HUDEP-2 (cell line): ENCODE measurements around the gene SYNE1.
"Not testable (repeated sequence)": the region's sequence is repeated elsewhere in the genome, so short reads cannot be mapped to it uniquely, and the experiment has no call there.

Experiments used
- DNase-seq, 76 experiments: peaks; one replicate each; lab custom pipeline; 2025; ENCODE audit not compliant: unreplicated experiment in 76 of 76; lab: John Stamatoyannopoulos, UW

SYNE1 gene

DNA sequence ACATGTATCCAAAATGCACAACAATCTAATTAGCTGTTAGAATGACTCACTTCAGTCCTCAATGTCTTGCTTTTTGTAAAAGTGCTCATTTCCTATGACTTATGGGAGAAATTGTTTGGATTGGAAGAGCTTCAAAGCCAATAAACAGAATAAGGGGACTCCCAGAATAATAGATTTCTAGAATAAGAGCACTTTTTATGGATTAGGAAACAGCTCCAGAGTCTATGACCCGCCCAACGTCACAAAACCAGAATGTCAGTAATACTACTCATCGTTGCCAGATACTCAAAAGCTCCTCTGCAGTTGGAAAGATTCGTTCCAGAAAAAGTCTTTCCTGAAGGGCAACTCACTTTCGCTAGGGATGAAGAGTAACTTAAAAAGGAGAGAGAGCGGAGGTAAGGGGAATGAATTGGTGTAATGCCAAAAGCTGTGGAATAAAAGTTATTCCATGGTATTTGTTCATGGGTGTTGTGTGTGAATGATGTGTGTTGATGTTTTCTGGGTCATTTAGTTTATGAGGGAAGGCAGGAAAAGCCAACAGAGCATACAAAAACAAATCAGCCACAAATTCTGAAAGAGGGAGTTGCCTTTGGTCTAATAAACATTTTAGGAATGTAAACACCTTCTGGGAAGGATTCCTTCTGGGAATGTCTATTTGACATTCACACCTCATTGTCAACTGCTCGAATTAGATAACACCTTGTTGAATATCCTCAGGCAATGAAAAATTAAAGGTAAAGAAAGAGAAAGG, 64.6 kb downstream of the SYNE1 start:
- DNase-seq, result no peak

DNA sequence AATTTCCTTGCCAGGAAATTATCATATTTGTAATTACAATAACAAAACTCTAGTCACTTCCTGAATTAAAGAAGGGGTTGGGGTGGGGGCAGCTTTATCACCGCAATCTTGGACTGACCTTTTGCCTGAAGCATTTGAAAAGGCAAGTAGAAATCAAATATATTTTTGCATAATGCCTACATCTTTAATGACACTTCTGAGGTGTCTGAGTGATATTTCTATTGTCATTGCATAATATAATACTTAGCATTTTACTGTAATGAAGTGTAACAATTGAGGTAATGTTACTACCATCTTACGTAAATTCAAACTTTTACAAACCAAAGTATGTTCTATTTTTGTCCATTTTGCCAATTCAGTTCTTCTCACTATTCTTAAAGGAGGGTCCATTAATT, 65.2 kb downstream of the SYNE1 start:
- no peak for DNase-seq

DNA sequence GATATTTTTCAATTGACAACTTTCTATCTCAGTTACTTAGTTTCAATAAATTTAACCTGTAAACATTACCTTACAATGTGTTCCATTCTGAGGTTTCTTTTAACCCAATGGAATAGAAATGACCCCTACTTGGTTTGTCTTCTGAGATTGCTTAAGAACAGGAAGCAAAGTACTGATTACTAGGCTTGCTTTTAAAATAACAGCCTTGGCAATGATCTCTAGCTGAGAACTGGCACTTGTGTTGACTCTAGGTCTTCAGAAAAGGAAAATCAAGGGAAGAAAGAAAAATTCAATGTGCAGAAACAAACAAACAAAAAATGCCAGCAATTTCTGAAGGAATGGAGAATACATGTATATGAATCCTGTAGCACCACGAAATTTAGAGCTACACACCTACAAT, 66.1 kb downstream of the SYNE1 start:
- no peak for DNase-seq

DNA sequence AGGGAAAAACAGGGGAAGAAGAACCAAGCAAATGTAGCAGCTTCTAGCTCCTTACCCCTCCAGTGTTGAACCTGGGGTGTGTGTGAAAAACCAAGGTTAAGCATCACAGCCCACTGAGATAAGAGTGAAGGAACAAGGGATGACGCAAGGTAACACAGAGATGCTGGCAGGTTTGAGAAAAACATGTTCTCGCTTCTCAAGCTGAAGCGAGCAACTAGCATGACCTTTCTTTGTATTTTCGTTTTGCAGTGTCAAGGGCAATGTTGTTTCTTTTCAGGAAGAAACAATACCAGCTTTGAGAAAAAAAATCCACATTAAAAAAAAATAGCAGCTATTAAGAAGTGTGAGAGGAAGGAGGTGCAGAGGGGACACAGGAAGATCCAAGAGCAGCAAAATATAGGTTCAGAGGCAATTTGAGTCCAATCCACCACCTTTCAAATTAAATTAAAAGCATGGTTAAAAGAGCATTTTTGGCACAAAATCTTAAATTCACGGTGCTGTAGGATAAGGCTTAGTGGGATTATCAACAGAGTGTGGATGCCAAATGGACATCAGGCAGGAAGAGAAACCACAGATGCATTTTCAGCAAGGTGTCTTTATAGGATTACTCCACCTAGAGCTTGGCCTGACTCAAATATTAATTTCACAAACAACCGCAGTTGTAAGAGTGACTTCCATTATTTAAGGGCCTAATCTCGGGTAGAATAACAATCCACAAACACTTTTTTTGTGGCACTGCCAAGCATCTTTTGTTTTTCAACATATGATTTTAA, 70.9 kb downstream of the SYNE1 start:
- no peak for DNase-seq

DNA sequence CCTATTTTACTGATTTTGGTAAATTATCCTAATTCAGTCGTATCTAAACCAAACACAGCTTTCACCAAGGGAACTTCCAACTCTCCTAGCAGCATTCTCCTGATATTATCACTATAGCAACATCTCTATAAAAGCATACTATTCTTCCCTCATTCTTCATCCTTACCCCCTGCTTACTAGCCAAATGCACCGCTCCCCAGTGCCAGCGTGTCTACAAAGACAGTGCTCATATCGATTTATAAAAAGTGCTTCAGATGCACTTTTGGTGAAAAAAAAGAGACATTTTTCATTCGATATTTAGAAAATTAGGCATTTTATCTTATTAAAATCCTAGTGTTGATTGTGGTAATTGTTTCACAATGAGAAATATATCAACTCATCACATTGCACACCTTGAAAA, 74.0 kb downstream of the SYNE1 start:
- DNase-seq, result no peak

DNA sequence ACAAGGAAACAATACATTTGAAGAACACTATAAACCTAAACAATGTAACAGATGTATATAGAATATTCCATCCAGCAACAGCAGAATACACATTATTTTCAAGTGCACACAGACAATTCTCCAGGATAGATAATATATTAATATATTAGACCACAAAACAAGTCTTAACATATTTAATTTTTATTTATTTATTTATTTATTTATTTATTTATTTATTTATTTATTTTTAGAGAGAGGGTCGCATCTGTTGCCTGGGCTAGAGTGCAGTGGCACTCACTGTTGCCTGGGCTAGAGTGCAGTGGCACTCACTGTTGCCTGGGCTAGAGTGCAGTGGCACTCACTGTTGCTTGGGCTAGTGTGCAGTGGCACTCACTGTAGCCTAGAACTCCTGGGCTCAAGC, 78.4 kb downstream of the SYNE1 start:
- DNase-seq, result not testable (repeated sequence)

DNA sequence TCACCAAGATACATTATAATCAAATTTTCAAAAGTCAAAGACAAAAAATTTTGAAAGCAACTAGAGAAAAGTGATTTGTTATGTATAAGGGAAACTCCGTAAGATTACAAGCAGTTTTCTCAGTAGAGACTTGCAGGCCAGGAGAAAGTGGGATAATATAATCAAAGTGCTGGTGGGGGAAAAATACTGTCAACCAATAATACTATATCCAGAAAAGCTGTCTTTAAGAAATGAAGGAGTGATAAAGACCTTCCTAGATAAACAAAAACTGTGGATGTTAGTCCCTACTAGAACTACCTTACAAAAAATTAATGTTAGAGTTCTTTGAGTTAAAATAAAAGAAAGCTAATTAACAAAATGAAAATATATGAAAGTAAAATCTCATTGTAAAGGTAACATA, 79.7 kb downstream of the SYNE1 start:
- no peak for DNase-seq

DNA sequence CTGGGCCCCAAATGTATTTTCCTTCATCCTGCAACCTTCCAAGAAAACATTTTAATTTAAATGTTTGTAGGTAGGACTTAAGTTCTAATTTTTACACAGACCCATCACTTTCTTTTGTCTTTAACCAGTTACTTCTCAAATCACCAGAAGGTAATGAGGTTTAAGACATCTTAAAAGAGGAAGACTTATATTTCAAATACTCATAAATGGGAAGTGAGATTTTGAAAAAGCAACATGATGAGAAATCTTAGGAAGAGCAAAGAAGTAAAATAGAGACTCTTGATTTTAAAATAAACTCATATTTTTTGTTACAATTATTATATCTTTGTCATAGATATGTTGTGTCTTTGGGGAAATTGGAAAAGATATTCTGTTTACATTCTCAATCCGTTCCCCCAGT, 82.3 kb downstream of the SYNE1 start:
- no peak for DNase-seq

DNA sequence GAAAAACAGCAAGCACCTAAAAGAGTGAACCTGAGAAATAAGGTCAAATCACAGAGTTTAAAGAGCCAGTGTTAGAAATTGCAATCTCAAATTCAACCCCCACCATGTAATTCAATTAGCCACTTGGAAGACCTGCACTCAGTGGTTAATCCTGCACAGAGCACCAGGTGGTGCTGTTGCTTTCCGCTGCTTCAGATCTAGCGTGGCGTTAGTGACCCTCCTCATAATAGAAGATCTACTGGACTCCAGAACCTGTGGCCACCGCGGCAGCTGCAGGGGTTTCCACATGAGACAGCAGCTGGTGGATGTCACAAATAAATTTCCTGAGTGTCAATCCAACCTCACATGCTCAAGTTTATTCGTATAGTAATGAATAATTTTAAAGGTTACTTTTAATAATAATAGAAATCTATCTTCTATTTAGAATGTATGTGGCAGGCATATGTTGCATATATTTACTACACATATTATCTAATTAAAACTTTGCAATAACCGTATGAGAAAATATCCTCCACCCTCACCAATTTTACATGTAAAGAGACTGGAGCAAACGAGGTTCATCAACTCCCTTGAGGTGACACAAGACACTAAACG, 84.4 kb downstream of the SYNE1 start:
- peak in 49 of 76 experiments; percentile 3 to 59 (median 21) for DNase-seq

DNA sequence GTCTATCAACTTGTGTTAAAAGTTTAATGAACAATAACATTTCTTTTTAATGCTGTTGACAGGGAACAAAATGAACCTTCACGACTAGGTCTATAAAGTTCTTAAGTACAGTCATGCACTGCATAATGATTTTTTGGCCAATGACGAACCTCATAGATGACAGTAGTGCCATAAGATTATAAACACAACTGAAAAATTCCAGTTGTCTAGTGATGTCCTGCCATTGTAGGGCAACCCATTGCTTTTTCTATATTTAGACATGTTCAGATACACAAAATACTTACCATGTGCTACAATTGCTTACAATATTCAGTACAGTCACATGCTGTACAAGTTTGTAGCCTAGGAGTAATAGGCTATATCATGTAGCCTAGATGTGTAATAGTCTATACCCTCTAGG, 93.6 kb downstream of the SYNE1 start:
- DNase-seq, result no peak

DNA sequence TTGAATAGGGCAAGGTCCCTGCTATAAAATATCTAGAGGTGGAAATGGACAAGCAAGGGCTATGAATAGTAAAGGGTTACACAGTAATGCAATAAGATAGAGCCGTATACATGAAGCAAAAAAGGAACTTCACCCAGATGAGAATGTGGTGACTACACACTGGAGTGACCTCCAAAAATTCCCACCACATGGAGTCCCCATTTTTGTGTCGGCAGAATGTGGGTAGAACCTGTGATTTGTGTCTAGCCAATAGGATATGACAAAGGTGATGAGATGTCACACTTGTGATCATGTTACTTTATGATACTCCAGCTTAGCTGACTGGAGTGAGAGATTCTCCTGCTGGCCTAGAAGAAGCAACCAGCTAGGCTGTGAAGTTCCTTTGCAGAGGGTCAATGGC, 96.8 kb downstream of the SYNE1 start:
- no peak for DNase-seq

DNA sequence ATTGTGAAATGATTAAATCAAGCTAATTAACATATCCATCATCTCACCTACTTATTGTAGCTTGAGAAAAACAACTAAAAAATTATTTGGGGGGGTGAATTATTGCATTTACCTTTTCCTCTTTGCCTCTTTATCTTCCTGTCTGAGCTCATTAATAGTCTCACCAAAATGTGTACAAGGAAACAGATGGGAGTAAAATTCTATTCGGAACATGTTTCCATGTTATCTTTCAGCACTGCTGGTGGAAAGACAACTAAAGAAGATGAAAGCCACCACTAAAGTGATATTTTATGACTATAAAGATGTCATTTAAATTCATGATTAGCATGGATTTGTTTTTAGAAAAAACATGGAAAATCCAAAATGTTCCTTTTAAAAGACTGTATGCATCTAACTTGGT, 102.6 kb downstream of the SYNE1 start:
- no peak for DNase-seq

DNA sequence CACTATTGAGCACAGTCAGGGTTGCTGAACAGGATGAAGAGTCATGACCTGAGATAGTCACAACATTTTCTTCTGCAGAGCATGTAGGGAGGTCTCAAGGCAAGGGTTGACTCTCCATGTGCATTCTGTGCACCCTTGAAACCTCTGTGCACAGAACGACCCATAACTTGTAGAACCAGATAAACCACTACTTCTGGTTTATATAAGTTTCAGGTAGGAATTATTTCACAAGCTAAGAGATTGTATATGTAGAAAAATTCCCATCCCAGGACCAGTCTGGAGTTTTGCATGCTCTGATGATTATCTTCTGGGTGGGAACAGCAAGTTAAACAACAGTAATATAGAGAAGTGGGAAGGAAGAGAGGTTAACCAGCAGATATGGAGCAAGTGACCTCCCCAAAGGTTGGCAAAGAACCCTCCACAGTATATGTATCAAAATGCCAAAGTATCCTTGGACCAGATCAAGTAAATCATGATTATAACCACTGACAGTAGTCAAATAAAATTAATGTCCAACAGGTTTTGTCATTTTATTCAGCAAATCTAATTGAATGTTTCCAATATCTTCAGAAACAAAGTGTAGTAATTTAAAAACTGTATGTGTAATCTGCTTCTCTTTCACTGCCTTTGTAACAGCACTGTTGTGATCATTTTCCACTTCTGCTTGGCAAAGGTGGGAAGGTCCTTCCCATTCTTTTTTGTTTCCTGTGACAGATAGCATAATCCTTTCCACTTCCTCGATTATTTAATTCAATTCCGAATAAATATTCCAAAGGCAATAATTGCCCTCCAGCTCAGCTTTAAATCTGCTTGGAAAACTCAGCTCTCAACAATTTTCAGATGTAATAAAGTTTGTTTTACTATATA, 104.4 kb downstream of the SYNE1 start:
- DNase-seq, result no peak

DNA sequence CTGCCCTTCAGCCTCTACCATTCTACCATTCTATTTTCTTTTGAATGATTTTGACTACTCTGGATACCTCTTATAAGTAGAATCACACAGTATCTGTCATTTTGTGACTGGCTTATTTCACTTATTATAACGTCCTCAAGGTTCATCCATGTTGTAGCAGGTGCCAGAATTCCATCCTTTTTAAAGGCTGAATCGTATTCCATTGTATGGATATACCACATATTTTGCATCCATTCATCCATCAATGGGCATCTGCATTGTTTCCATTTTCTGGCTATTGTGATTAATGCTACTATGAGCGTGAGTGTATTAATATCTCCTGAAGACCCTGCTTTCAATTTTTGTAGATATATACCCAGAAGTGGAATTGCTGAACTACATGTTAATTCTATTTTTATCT, 105.5 kb downstream of the SYNE1 start:
- DNase-seq, result no peak

DNA sequence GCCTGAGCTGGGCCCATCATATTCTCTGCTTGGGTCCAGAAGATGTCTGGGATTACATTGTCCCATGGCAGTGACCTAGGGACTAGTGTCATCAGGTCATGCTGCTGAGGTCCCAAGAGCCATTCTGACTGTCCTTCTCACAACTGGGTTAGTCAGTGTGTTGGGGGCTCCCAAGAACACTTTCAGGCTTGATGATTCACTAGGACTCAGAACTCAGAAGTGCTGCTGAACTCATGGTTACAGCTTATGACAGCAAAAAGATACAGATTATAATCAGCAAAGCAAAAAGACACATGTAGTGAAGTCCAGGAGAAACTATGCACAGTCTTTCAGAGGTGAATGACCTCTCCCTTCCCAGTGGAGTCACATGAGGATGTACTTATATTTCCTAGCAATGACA, 107.8 kb downstream of the SYNE1 start:
- no peak for DNase-seq

DNA sequence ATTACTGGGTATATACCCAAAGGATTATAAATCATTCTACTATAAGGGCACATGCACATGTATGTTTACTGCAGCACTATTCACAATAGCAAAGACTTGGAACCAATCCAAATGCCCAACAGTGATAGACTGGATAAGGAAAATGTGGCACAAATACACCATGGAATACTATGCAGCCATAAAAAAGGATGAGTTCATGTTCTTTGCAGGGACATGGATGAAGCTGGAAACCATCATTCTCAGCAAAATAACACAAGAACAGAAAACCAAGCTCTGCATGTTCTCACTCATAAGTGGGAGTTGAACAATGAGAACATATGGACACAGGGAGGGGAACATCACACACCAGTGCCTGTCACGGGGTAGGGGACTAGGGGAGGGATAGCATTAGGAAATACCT, 123.0 kb downstream of the SYNE1 start:
- DNase-seq, result not testable (repeated sequence)

DNA sequence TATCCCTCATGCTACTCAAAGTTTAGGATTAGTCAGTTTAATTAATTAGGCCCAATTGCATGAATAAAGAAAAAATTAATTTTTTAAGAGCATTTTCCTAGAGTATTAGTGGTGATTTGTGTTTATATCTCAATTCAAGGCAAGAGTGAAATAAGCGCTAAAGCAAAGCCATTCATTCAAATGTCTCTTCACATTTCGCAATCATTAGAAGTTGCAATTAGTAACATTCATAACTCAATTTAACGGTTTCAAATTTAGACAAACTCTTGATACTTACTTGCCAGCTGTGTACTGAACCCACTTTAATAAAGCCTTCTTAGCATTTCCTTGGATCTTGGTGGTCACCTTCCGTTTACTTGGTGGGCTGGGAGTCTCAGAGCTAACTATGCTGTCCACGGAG, 127.2 kb downstream of the SYNE1 start:
- no peak for DNase-seq

DNA sequence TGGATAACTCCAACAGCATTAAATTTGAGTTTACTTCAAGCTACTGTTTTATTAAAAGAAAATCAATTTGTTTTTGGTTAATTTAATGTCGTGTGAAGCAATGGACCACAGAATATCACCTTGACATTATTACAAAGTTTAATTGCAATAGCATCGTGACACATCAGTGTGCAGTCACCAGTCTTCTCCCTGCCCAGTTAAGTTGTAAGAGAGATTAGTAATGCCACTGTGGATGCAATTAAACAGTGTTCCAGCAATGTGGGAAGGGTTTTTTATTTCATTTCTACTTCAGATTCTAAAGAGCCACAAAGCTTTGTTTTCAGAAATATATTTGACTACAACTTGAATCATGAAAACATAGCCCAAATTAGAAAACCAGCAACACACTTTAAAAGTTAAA, 128.7 kb downstream of the SYNE1 start:
- DNase-seq, result no peak

DNA sequence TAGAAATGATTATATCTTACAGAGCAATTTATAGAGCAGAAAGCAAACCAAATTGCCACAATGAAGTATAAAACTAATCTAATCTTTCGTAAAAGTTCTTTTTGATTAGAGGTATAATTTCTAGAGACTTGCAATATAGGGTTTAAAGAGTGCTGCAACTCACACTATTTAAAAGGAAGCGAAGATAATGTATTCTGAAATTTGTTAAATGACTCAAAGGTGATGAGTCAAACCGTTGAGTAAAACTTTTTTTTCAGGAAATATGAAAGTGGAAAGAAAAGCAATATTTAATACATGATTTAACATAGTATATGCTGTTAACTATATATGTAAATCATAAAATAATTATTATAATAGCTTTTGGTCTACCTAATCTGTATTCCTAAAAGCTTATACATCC, 133.6 kb downstream of the SYNE1 start:
- no peak for DNase-seq

DNA sequence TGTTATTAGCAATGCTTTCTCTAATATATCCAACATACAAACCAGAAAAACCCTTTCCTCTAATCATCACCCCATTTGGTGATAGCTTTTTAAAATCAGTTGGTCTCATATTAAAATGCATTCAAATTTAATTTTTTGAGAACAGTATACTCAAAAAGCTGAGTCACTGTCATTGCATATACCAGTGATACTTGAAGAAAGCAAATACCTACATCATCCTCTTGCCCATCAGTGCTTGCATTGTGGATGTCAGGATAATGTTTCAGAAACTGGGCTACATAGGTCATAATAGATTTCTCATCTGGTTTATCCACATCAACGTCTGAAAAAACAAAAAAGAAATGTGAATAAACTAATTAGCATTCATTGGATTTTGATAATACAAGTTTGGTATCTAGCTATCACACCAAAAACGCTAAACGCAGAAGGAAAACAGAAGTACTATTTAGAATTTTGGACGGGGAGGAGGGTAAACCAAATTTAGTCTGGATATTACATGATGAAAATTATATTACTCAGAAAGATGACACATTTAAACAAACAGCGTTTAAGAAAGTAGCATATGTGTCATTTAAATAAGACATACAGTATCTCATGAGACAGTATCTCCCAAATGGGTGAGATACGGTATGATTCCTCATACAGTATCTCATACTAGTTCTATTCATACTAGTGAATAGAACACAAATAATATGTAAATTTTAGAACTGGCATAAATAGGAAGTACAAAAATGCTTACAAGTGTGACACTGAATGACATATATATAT, 134.6 kb downstream of the SYNE1 start:
- no peak for DNase-seq
